GM21526 (cell line): ENCODE measurements around the gene CGB7.

Experiments
- ATAC-seq: cut with Tn5 transposase; IDR thresholded peaks from one replicate; pipeline ENCODE4 v1.9.1; 2021; ENCODE audit warnings: moderate library complexity; ENCODE audit not compliant: unreplicated experiment, low FRiP score

The CGB7 gene

GRCh38 chr19:49017666-49018351 is 39.7 kb downstream of the CGB7 start:
- no peak for ATAC-seq

GRCh38 chr19:49017041-49017665 is 40.4 kb downstream of the CGB7 start, which contains the start of gene LHB:
Gene LHB (minus strand): TSS chr19:49017091. CDS start chr19:49017081, 10 bp downstream.
- ATAC-seq, result no peak

- no peak for ATAC-seq
Measured at GRCh38 chr19:49016067-49016839, 41.3 kb downstream of the CGB7 start.

- no peak for ATAC-seq
Measured at GRCh38 chr19:49014870-49015255, 42.7 kb downstream of the CGB7 start.

GRCh38 chr19:49014123-49014869 is 43.3 kb downstream of the CGB7 start:
- no peak for ATAC-seq

- no peak for ATAC-seq
Measured at GRCh38 chr19:49011194-49011593, 46.4 kb downstream of the CGB7 start.

GRCh38 chr19:49010453-49010852 is 47.1 kb downstream of the CGB7 start:
- ATAC-seq, result no peak

- no peak for ATAC-seq
Measured at GRCh38 chr19:49009828-49010227, 47.7 kb downstream of the CGB7 start.

GRCh38 chr19:49006905-49007304 is 50.6 kb downstream of the CGB7 start:
- ATAC-seq, result no peak

- no peak for ATAC-seq
Measured at GRCh38 chr19:49004964-49005614, 52.5 kb downstream of the CGB7 start.
